H9 (cell line): ENCODE data around the gene APOM. TPM values are rescaled to one million over a fixed set of nuclear protein-coding genes. Genes with fewer than 3 reads are reported as not detected.

ENCODE experiments used
- DNase-seq: peaks from one replicate; pipeline ENCODE4 v3.0.0-alpha.2; 2017
- H2AFZ ChIP-seq: one replicate; pipeline ENCODE4 v1.6.1; 2013; ENCODE audit warnings: mild to moderate bottlenecking, low read length, control low read depth, moderate library complexity
- H2AK5ac ChIP-seq: 2 replicates; pipeline ENCODE4 v1.6.1; 2013; ENCODE audit warnings: low read length, control low read depth, mixed read lengths; ENCODE audit not compliant: insufficient read length
- H2BK120ac ChIP-seq: one replicate; pipeline ENCODE4 v1.6.1; 2013; ENCODE audit warnings: low read depth, mild to moderate bottlenecking, low read length, control low read depth, inconsistent platforms; ENCODE audit not compliant: poor library complexity, severe bottlenecking
- H2BK12ac ChIP-seq: 2 replicates; pipeline ENCODE4 v1.6.1; 2013; ENCODE audit warnings: low read length, control low read depth, mixed read lengths, low read depth; ENCODE audit not compliant: insufficient read length
- H2BK15ac ChIP-seq: 2 replicates; pipeline ENCODE4 v1.6.1; 2013; ENCODE audit warnings: low read depth, low read length, control low read depth
- H2BK20ac ChIP-seq: one replicate; pipeline ENCODE4 v1.6.1; 2013; ENCODE audit warnings: low read depth, mild to moderate bottlenecking, low read length, control low read depth, inconsistent platforms; ENCODE audit not compliant: poor library complexity, severe bottlenecking
- H2BK5ac ChIP-seq: 2 replicates; pipeline ENCODE4 v1.6.1; 2013; ENCODE audit warnings: low read length, control low read depth, mixed read lengths; ENCODE audit not compliant: insufficient read length
- H3K14ac ChIP-seq: 2 replicates; pipeline ENCODE4 v1.6.1; 2013; ENCODE audit warnings: low read length, control low read depth; ENCODE audit not compliant: insufficient read depth
- H3K18ac ChIP-seq: 2 replicates; pipeline ENCODE4 v1.6.1; 2013; ENCODE audit warnings: low read depth, mild to moderate bottlenecking, mixed read lengths, low read length, control low read depth; ENCODE audit not compliant: insufficient read length
- H3K23ac ChIP-seq: 2 replicates; pipeline ENCODE4 v1.6.1; 2013; ENCODE audit warnings: low read length, control low read depth, mixed read lengths, low read depth; ENCODE audit not compliant: insufficient read length
- H3K23me2 ChIP-seq: 2 replicates; pipeline ENCODE4 v1.6.1; 2013; ENCODE audit warnings: low read depth, mild to moderate bottlenecking, mixed read lengths, low read length, control low read depth; ENCODE audit not compliant: insufficient read length, poor library complexity, severe bottlenecking
- H3K27ac ChIP-seq: 2 replicates; pipeline ENCODE4 v1.5.1; 2013; ENCODE audit warnings: low read length, control low read depth, mixed read lengths, low read depth; ENCODE audit not compliant: insufficient read length
- H3K27me3 ChIP-seq: 2 replicates; pipeline ENCODE4 v1.6.1; 2013; ENCODE audit warnings: low read length, control low read depth, inconsistent platforms; ENCODE audit not compliant: insufficient read depth
- H3K4ac ChIP-seq: 2 replicates; pipeline ENCODE4 v1.6.1; 2013; ENCODE audit warnings: low read depth, mild to moderate bottlenecking, control low read depth, inconsistent platforms, low read length, moderate library complexity
- H3K4me1 ChIP-seq: 2 replicates; pipeline ENCODE4 v1.6.1; 2013; ENCODE audit warnings: low read length, control low read depth, inconsistent platforms; ENCODE audit not compliant: insufficient read depth
- H3K4me2 ChIP-seq: 2 replicates; pipeline ENCODE4 v1.6.1; 2013; ENCODE audit warnings: low read length, control low read depth, mixed read lengths; ENCODE audit not compliant: insufficient read length, insufficient read depth
- H3K56ac ChIP-seq: 2 replicates; pipeline ENCODE4 v1.6.1; 2013; ENCODE audit warnings: low read depth, mild to moderate bottlenecking, mixed read lengths, low read length, control low read depth; ENCODE audit not compliant: insufficient read length
- H3K79me1 ChIP-seq: 2 replicates; pipeline ENCODE4 v1.6.1; 2013; ENCODE audit warnings: low read depth, mild to moderate bottlenecking, moderate library complexity, low read length, control low read depth, inconsistent platforms; ENCODE audit not compliant: insufficient read depth, poor library complexity, severe bottlenecking
- H3K79me2 ChIP-seq: 2 replicates; pipeline ENCODE4 v1.6.1; 2013; ENCODE audit warnings: low read length, control low read depth, inconsistent platforms; ENCODE audit not compliant: insufficient read depth
- H3K9ac ChIP-seq: 2 replicates; pipeline ENCODE4 v1.6.1; 2013; ENCODE audit warnings: low read length, control low read depth, mixed read lengths; ENCODE audit not compliant: insufficient read length; ENCODE audit errors: extremely low read depth
- H3K9me3 ChIP-seq: one replicate; pipeline ENCODE4 v1.6.1; 2013; ENCODE audit warnings: low read depth, low read length, inconsistent platforms; ENCODE audit not compliant: control insufficient read depth
- H3T11ph ChIP-seq: one replicate; pipeline ENCODE4 v1.6.1; 2013; ENCODE audit warnings: mild to moderate bottlenecking, low read length, control low read depth, inconsistent platforms
- H4K20me1 ChIP-seq: one replicate; pipeline ENCODE4 v1.6.1; 2013; ENCODE audit not compliant: control insufficient read depth, insufficient read length, insufficient read depth
- H4K5ac ChIP-seq: 2 replicates; pipeline ENCODE4 v1.6.1; 2013; ENCODE audit warnings: low read depth, mild to moderate bottlenecking, mixed read lengths, low read length, control low read depth; ENCODE audit not compliant: insufficient read length
- H4K8ac ChIP-seq: replicated peaks from 2 replicates; pipeline ENCODE4 v1.6.1; 2013; ENCODE audit warnings: low read length, control low read depth, mixed read lengths, low read depth; ENCODE audit not compliant: insufficient read length
- H4K91ac ChIP-seq: 2 replicates; pipeline ENCODE4 v1.6.1; 2013; ENCODE audit warnings: low read depth, mild to moderate bottlenecking, moderate library complexity, mixed read lengths, low read length, control low read depth; ENCODE audit not compliant: insufficient read length
- H3K27ac Mint-ChIP-seq, 3 experiments: 2 replicates in 2 of 3; 3 replicates in 1 of 3; pipeline ENCODE4 v1.8.0; 2020 to 2021; ENCODE audit warnings: mixed read lengths in 3 of 3, mild to moderate bottlenecking in 1 of 3, moderate library complexity in 1 of 3
- H3K27me3 Mint-ChIP-seq: 2 replicates; pipeline ENCODE4 v1.8.0; 2021; ENCODE audit warnings: low read depth, mild to moderate bottlenecking, moderate library complexity, mixed read lengths
- H3K36me3 Mint-ChIP-seq, 3 experiments: 2 replicates in 2 of 3; 3 replicates in 1 of 3; pipeline ENCODE4 v1.8.0; 2020 to 2021; ENCODE audit warnings: low read depth in 3 of 3, mixed read lengths in 3 of 3; ENCODE audit not compliant: insufficient read depth in 1 of 3
- H3K4me1 Mint-ChIP-seq, 2 experiments: 2 replicates each; pipeline ENCODE4 v1.8.0; 2020; ENCODE audit warnings: mixed read lengths in 2 of 2
- H3K4me3 Mint-ChIP-seq, 2 experiments: 2 replicates in 1 of 2; 3 replicates in 1 of 2; pipeline ENCODE4 v1.8.0; 2020 to 2021; ENCODE audit warnings: mild to moderate bottlenecking in 2 of 2, mixed read lengths in 2 of 2, moderate library complexity in 1 of 2
- H3K9me3 Mint-ChIP-seq, 2 experiments: 2 replicates in 1 of 2; 3 replicates in 1 of 2; pipeline ENCODE4 v1.8.0; 2020; ENCODE audit warnings: mild to moderate bottlenecking in 2 of 2, mixed read lengths in 2 of 2, moderate library complexity in 1 of 2
- CTCF ChIP-seq: fragments of 200-600 bp; sonication (generic); conservative IDR thresholded peaks from 3 replicates; pipeline ENCODE4 v1.8.0; 2021; ENCODE audit warnings: antibody characterized with exemption, mild to moderate bottlenecking
- WGBS: extraction: QIAGEN DNeasy Blood & Tissue Kit; methylation state at CpG from one replicate; pipeline ENCODE4 v1.1.7; 2013; ENCODE audit warnings: missing lambda C conversion rate, low lambda C conversion rate, mixed read lengths; ENCODE audit not compliant: insufficient read length; ENCODE audit errors: extremely low coverage; 5-methylcytosine and 5-hydroxymethylcytosine counted together
- total RNA-seq: library from RNA; stranded (reverse); gene quantifications from 2 replicates; pipeline ENCODE4 v1.2.1, GENCODE V29; 2021

APOM gene
- total RNA-seq, 1 experiment from 2014 or later = 3.6 TPM

- no peaks in the 10 kb centered on the region for H3K4me1 ChIP-seq
- no peak overlapping the region for H3K27ac ChIP-seq
- WGBS = no CpG with 5 or more reads among the region's 8 CpGs
- no peak overlapping the region for H3K23ac ChIP-seq
- DNase-seq = no peak
- no peak overlapping the region for H2BK15ac ChIP-seq
- no peak for TF ChIP-seq CTCF
- peaks cover 25% of the 10 kb centered on the region for H3K27me3 Mint-ChIP-seq
- no peaks in the 10 kb centered on the region for H3K79me2 ChIP-seq
- no peak overlapping the region for H4K5ac ChIP-seq
- H2AFZ ChIP-seq = no peak overlapping the region
- no peaks in the 10 kb centered on the region for H3K79me1 ChIP-seq
- no peak overlapping the region for H2BK20ac ChIP-seq
- H3K4me2 ChIP-seq = no peak overlapping the region
- H3K4ac ChIP-seq = no peak overlapping the region
- no peak overlapping the region for H3T11ph ChIP-seq
- H3K27ac Mint-ChIP-seq = no peak overlapping the region
- no peak overlapping the region for H3K56ac ChIP-seq
- peaks cover 2 to 10% (median 5%) of the 10 kb centered on the region in 3 experiments; a peak in 6 of 7 replicates for H3K36me3 Mint-ChIP-seq
- H3K4me1 Mint-ChIP-seq = peaks cover 12 to 17% of the 10 kb centered on the region in 2 experiments
- no peak overlapping the region for H3K14ac ChIP-seq
- H2BK120ac ChIP-seq = no peak overlapping the region
- no peaks in the 10 kb centered on the region for H3K9me3 ChIP-seq
- peaks cover 12% of the 10 kb centered on the region for H3K23me2 ChIP-seq
- no peaks in the 10 kb centered on the region; the same call in 1 of the 2 replicates for H3K27me3 ChIP-seq
- H3K9me3 Mint-ChIP-seq = no peaks in the 10 kb centered on the region; a peak in 2 of 5 replicates
- H3K18ac ChIP-seq = no peak overlapping the region
- H4K20me1 ChIP-seq = no peaks in the 10 kb centered on the region
- no peak overlapping the region for H4K91ac ChIP-seq
- H3K4me3 Mint-ChIP-seq = no peak overlapping the region
- H4K8ac ChIP-seq = no peak overlapping the region
- H2AK5ac ChIP-seq = no peak overlapping the region
- H2BK12ac ChIP-seq = no peak overlapping the region
- no peak overlapping the region for H2BK5ac ChIP-seq
- no peak overlapping the region for H3K9ac ChIP-seq
Observed at GRCh38 chr6:31677955-31678354, 22.3 kb downstream of the APOM start.
